Colon (tissue), 2 donors: Measurements from ENCODE around the gene C11orf97.
"Not testable (repeated sequence)": the region's sequence is repeated elsewhere in the genome, so short reads cannot be mapped to it uniquely, and the experiment has no call there.

Experiments used
- FAIRE-seq: peaks from 2 replicates; lab custom pipeline; 2012; peaks lifted over from hg19 to GRCh38; lab: Jason Lieb, UNC
- donor health status: control.
- donor health status: control.

The C11orf97 gene

GRCh38 chr11:94525546-94526324, 13.5 kb downstream of the C11orf97 start:
- no peak for FAIRE-seq

- no peak for FAIRE-seq
These were observed 14.6 kb downstream of the C11orf97 start for GRCh38 chr11:94526645-94527438.

GRCh38 chr11:94528551-94528950, 16.3 kb downstream of the C11orf97 start:
- no peak for FAIRE-seq

GRCh38 chr11:94532211-94532610, 19.9 kb downstream of the C11orf97 start:
- FAIRE-seq = no peak

- FAIRE-seq = no peak
These were observed 20.9 kb downstream of the C11orf97 start for GRCh38 chr11:94533206-94533605.

- no peak for FAIRE-seq
These were observed 21.7 kb downstream of the C11orf97 start for GRCh38 chr11:94533696-94534630.

GRCh38 chr11:94536386-94536785, 24.1 kb downstream of the C11orf97 start:
- peak; percentile 85 for FAIRE-seq

- FAIRE-seq = no peak
These were observed 24.9 kb downstream of the C11orf97 start for GRCh38 chr11:94537031-94537600.

- no peak for FAIRE-seq
These were observed 27.2 kb downstream of the C11orf97 start for GRCh38 chr11:94539420-94539819.

GRCh38 chr11:94543695-94544645, 31.7 kb downstream of the C11orf97 start, which contains the start of gene FUT4:
Gene FUT4 (plus strand): TSS chr11:94543921. CDS start chr11:94544134, 213 bp downstream.
- FAIRE-seq = no peak

GRCh38 chr11:94544646-94545263, 32.5 kb downstream of the C11orf97 start:
- FAIRE-seq = no peak

- no peak for FAIRE-seq
These were observed 33.3 kb downstream of the C11orf97 start for GRCh38 chr11:94545264-94546161.

- no peak for FAIRE-seq
These were observed 33.9 kb downstream of the C11orf97 start for GRCh38 chr11:94546162-94546470.

- no peak for FAIRE-seq
These were observed 34.6 kb downstream of the C11orf97 start for GRCh38 chr11:94546886-94547285.

GRCh38 chr11:94549146-94549545, 36.9 kb downstream of the C11orf97 start:
- no peak for FAIRE-seq

GRCh38 chr11:94550513-94550912, 38.3 kb downstream of the C11orf97 start:
- no peak for FAIRE-seq

GRCh38 chr11:94553938-94554337, 41.7 kb downstream of the C11orf97 start:
- no peak for FAIRE-seq

- not testable (repeated sequence) for FAIRE-seq
These were observed 43.6 kb downstream of the C11orf97 start for GRCh38 chr11:94555752-94556329.

- FAIRE-seq = no peak
These were observed 45.2 kb downstream of the C11orf97 start for GRCh38 chr11:94557421-94557820.
